ENCODE data around the gene FGF22. TPM values are rescaled to one million over a fixed set of nuclear protein-coding genes. Genes with fewer than 3 reads are reported as not detected.
"Not testable (repeated sequence)": the region's sequence is repeated elsewhere in the genome, so short reads cannot be mapped to it uniquely, and the experiment has no call there.

The FGF22 gene
- total RNA-seq, 1 donor from 2014 or later, result not detected

DNA sequence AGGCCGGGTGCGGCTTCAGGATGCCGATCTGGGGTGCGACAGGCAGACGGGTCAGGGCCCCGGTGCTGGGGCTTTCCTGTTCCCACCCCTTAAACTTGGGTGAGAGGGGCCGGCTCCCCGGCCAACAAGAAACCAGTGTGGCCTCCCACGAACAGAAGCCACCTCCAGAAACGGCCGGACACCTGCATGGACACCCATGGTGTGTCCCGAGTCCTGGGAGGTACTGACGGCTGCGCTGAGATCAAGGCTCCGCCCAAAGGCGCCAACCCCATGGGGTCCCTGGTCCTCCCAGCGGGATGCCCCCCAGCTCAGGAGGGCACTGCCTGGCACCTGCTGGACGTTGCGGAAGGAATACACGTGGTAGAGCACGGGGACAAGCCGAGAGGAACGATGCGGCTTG is 17.9 kb upstream of the FGF22 start:
- intact Hi-C loops (cut with micrococcal nuclease), result no loop called here

DNA sequence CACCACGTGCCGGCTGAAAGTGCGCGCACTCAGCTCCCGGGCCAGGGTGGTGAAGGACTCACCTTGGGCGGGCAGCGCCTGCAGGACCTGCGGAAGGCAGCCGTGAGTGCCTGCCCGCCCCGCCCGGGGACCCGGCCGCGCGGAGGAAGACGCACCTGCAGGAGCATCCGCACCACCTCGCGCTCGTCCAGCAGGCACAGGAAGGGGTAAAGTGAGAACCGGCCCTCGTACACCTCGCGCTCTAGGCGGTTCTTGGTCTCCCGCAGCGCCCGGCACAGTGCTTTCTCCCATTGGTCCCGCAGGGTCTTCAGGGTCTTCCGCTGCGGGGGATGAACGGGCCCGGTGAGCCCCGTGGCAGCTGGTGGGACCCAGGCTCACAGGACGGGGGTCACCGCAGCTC is 17.0 kb upstream of the FGF22 start:
- intact Hi-C loops (cut with micrococcal nuclease), result no loop called here

DNA sequence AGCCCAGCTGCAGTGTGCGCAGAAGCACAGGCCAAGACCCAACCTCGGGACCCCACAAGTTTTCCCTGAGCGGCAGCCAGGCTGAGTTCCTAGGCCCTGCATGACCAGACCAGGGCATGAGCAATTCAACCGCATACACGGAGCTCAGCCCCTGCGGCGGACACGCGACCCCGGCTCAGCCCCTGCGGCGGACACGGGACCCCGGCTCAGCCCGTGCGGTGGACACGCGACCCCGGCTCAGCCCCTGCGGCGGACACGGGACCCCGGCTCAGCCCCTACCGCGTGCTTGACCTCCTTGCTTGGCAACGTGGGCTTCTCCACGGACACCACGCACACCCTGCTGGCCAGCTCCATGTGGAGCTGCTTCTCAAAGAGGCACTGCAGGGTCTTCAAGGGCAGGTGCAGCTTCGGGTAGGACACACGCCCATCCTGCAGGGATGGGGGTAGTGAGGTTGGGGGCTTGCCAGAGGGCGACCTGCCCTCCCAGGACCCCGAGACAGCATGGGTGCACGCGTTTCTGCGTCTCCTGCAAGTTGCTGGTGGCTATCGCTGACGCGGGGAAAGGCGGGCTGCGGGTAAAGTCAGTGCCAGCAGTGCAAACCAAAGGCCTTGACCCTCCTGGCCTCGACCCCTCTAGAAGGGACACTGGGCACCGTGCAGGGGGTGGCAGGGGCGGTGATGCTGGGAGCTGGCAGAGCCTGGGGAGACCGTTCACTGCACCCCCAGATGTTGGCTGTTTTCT is 16.3 kb upstream of the FGF22 start:
- intact Hi-C loops (cut with micrococcal nuclease), result no loop called here

DNA sequence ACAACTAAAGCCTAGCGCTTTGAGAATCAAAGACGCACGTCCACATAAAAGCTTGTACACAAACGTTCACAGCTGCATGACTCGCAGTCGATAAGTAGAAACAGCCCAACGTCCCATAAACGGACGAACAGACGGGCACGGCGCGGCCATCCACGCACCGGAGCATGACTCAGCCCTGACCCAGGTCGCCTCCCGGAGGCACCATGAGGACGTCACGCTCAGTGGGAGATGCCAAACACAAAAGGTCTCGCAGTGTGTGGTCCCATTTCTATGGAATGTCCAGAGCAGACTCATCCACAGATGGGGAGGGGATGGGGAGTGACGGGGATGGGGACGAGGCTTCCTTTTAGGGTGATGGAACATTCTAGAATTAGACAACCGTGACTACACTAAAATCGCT is 15.7 kb upstream of the FGF22 start:
- intact Hi-C loops (cut with micrococcal nuclease), result no loop called here

DNA sequence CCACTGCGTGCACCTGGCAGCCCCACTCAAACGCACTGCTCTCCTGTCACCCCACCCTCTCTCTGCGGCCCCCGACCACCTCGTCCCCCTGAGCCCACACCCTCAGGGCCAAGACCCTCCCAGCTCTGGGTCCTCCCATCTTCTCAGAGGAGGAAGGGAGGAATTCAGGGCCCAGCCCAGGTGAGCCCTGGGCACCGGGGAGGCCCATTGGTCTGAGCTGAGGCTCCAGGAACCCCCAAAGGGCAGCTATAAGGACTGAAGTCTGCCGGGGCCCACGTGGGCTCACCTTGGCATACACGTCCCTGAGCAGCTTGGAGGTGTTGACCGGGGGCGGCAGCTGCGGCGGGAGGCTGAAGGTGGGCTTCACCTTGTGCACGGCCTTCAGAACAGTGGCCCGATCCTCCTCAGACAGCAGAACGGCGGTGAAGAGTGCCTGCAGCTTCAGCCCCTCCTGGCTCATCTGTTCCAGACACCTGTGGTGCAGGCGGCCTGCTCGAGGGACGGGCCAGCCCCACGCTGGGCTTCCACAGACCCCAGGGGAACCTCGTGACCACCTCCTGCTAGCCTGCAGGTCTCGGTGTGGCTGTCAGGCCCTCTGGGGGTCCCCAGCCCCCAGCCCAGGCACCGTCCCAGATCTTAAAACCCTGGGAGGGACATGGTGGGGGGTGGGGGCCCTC is 15.1 kb upstream of the FGF22 start:
- intact Hi-C loops (cut with micrococcal nuclease), result no loop called here

DNA sequence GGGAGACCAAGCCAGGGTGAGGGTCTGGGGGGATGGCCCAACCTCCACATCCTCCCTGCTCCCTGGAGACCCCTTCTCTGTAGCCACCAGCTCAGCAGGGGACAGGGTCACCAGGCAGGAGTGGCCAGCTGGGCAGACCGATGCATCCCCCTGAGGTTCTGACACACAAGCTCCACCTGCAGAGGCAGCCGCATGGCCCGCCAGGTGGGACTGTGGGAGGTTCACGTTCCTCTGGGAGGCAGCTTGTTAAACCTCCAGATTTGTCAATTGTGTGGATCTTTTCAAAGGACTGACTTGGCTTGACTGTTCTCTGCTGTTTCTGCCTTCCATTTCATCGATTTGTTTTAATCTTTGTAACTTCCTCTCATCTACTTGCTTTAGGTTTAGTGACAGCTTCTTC is 14.4 kb upstream of the FGF22 start:
- intact Hi-C loops (cut with micrococcal nuclease), result no loop called here

DNA sequence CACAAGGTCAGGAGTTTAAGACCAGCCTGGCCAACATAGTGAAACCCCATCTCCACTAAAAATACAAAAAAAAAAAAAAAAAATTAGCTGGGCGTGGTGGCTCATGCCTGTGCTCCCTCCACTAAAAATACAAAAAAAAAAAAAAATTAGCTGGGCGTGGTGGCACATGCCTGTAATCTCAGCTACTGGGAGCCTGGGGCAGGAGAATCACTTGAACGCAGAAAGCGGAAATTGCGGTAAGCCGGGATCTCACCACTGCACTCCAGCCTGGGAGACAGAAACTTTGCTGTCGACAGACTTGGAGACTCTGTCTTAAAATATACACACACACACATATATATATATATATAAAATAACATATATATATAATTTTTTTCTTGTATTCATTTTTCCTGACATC is 13.1 kb upstream of the FGF22 start:
- intact Hi-C loops (cut with micrococcal nuclease), result not testable (repeated sequence)

DNA sequence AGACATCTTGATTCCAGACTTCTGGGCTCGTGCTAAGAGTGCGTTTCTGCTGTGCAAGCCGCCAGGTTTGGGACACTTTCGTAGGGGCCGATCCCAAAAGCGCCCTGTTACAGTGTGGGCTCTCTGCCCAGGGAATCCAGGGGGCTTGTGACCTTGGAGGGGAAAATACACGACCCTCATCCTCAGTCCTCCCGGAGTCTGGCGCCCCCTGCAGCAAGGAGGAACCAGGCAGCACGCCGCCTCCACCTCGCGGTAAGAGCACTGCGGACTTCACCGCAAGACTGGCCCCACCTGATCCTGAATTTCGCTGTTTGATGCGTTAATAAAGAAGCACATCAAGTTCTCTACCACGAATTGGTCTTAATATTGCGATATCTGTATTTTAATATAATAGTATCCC is 11.5 kb upstream of the FGF22 start:
- intact Hi-C loops (cut with micrococcal nuclease), result no loop called here

DNA sequence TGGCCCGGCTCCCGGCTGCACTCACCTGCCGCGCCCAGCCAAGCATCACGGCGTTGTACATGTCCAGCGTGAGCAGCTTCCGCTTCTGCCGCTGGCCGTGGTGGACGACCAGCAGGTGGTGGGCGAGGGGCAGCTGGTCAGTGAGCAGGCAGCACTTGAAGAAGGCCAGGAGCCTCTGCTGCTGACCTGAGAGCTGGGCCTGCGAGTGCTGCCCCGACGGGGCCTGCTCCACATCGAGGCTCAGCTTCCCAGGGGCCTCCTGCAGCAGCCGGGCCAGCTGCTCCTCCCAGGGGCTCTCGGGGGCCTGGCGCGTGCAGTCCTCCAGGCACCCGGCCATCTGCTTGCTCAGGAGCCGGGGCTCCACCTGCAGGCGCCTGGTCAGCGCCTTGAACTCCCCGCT is 10.2 kb upstream of the FGF22 start:
- intact Hi-C loops (cut with micrococcal nuclease), result not testable (repeated sequence)

DNA sequence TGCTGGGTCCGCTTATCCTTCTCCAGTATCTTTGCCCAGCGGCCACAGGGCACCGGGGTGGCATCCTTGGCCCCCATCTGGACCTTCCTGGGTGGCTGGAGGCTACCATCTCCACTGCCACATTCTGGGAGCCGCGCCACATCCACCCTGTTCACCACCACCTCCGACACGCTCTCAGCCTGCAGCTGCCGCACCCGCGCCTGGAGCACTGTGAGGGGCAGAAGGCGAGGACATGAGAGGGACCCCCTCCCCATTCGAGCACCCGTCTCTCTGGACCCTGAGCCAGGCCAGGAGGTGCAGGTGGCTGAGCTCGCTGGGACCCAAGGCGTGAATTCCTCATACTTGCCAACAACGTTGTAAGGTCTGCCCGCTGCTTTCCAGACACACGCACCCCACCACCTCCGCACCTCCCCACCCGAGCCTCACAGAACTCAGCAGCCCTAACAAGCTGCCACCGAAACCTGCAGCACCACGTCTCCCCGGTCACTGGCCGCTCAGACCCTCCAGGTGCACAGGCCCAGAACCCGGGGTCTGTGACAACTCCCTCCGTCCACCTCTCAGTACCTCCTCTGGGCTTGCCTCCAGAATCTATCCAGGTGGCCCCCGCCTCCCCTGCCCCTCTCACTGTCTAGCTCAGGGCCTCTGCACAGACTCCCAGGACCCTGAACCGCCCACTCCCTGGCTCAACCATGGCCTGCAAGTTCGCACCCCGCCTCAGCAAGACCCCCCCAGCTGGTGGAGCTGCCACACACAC is 9.5 kb upstream of the FGF22 start:
- intact Hi-C loops (cut with micrococcal nuclease), result no loop called here

DNA sequence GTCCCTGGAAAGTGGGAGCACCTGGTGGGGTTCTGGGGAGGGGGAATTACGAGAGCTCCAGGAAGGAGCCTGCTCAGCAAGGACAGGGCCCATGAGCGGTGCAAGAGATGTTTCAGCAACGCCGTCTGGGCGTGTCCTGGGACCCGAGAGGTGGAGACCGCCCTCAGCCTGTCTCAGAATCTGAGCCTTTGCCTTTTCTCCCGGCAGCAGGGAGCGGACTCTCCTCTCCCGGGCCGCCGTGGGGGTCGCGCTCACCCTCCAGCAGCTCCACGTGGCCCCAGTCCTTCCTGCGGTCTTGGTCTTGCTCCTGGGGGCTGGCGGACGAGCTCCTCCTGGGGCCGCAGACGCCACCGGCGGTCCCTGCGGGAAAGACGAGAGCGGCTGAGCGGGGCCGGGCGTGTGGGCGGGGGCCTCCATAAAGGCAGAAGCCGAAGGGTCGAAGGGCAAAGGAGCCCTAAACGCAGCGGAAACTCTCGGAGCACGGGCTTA is 7.1 kb upstream of the FGF22 start:
- intact Hi-C loops (cut with micrococcal nuclease), result loop anchor here (1.0 to 2.0 kb wide), 3 partner anchors 22 to 125 kb away; partner anchors contain the start of genes RNF126 and TPGS1

GRCh38 chr19:633068-633785 is 6.5 kb upstream of the FGF22 start, which contains the start of gene POLRMT:
Gene POLRMT, minus strand, starts transcription at chr19:633537. Its CDS starts 25 bp downstream, at chr19:633512.
- intact Hi-C loops (cut with micrococcal nuclease), result loop anchor here (1.0 to 2.0 kb wide), 3 partner anchors 22 to 126 kb away; partner anchors contain the start of genes RNF126 and TPGS1

- intact Hi-C loops (cut with micrococcal nuclease), result loop anchor here (1.0 to 2.0 kb wide), 3 partner anchors 23 to 127 kb away; partner anchors contain the start of genes RNF126 and TPGS1
Observed at GRCh38 chr19:633786-634639, 5.7 kb upstream of the FGF22 start.

GRCh38 chr19:634975-635652 is 4.6 kb upstream of the FGF22 start:
- intact Hi-C loops (cut with micrococcal nuclease), result no loop called here

DNA sequence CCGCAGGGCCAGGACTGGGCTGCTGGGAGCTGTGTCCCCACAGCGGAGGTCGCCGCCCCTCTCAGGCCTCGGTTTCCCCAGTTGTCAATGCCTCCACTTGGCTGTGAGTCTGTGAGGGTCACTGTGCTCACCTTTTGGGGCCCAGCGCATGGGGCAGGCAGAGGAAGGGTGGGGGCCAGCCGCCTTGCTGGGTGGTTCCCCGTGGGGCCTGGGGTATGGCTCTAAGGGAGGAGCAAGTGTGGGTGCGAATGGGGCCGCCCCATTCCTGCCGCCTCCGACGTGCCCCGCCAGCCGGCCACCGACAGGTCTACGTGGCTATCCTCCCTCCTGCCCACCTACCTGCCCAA is 800 bp upstream of the FGF22 start:
- intact Hi-C loops (cut with micrococcal nuclease), result loop anchor here (1.0 kb wide), 1 partner anchor 41 kb away; no protein-coding TSS in a partner anchor

- intact Hi-C loops (cut with micrococcal nuclease), result no loop called here
Observed at GRCh38 chr19:640161-640558, 481 bp downstream of the FGF22 start.

- intact Hi-C loops (cut with micrococcal nuclease), result no loop called here
Observed at GRCh38 chr19:640606-641189, 1.0 kb downstream of the FGF22 start.

- intact Hi-C loops (cut with micrococcal nuclease), result no loop called here
Observed at GRCh38 chr19:641702-642101, 2.0 kb downstream of the FGF22 start.
